ENCODE results near the gene CCNY.

CCNY gene

GRCh38 chr10:35368485-35369048 lies 32.3 kb downstream of the CCNY start:
- Histone ChIP-seq H3K36me3 (replicated peaks in 1 of 2; ENCODE audit: control insufficient read depth in 2 of 2, insufficient read depth in 2 of 2, low read length in 2 of 2) (no peaks in the 10 kb centered on the region), H3K4ac (ENCODE audit: low read length) (no peak overlapping the region), H2BK5ac (ENCODE audit: low read length) (no peak overlapping the region), H3K14ac (ENCODE audit: low read length) (no peak overlapping the region), H3K27ac (replicated peaks; ENCODE audit: low read length) (no peak overlapping the region), H4K8ac (ENCODE audit: low read depth, low read length) (no peak overlapping the region), H2AK5ac (ENCODE audit: low read depth, low read length) (no peak overlapping the region), H3K9ac (ENCODE audit: low read depth, low read length, poor library complexity) (no peak overlapping the region), H3K23ac (ENCODE audit: low read depth, low read length, poor library complexity) (no peak overlapping the region), H2BK15ac (ENCODE audit: low read length) (no peak overlapping the region), H3K4me1 (ENCODE audit: control insufficient read depth in 2 of 2, insufficient read depth in 1 of 2, low read depth in 1 of 2, low read length in 2 of 2) (peaks cover 2 to 5% of the 10 kb centered on the region in 2 donors), H2BK120ac (ENCODE audit: low read depth, low read length) (no peak overlapping the region), H3K79me1 (ENCODE audit: low read depth, low read length) (no peaks in the 10 kb centered on the region), H3K18ac (ENCODE audit: low read length) (peak overlapping the region; percentile 44), H3K4me2 (ENCODE audit: insufficient read depth, low read length, poor library complexity, severe bottlenecking) (no peak overlapping the region), H3K4me3 (ENCODE audit: low read length in 2 of 2) (no peak overlapping the region), H3K9me3 (replicated peaks in 1 of 2; ENCODE audit: control insufficient read depth in 2 of 2, insufficient read depth in 1 of 2, low read depth in 1 of 2, low read length in 2 of 2) (peaks cover 2 to 15% of the 10 kb centered on the region in 2 donors), H3K27me3 (ENCODE audit: control insufficient read depth in 3 of 3, insufficient read depth in 3 of 3, low read depth in 1 of 3, low read length in 3 of 3) (no peaks in the 10 kb centered on the region), H2AFZ (ENCODE audit: low read length) (no peak overlapping the region), H2BK12ac (ENCODE audit: low read length) (no peak overlapping the region), H4K91ac (ENCODE audit: low read depth, low read length, poor library complexity) (no peak overlapping the region)
- no peak for DNase-seq (ENCODE audit: low spot score)
- no CpG with 5 or more reads among the region's 11 CpGs for WGBS, 2 donors (ENCODE audit: extremely low coverage in 2 of 2, insufficient read length in 2 of 2, insufficient replicate concordance in 1 of 2)

- Histone ChIP-seq H3K79me1 (ENCODE audit: low read depth, low read length) (no peaks in the 10 kb centered on the region), H2AFZ (ENCODE audit: low read length) (no peak overlapping the region), H3K27me3 (ENCODE audit: control insufficient read depth in 3 of 3, insufficient read depth in 3 of 3, low read depth in 1 of 3, low read length in 3 of 3) (no peaks in the 10 kb centered on the region), H2AK5ac (ENCODE audit: low read depth, low read length) (no peak overlapping the region), H2BK12ac (ENCODE audit: low read length) (no peak overlapping the region), H2BK5ac (ENCODE audit: low read length) (no peak overlapping the region), H3K36me3 (replicated peaks in 1 of 2; ENCODE audit: control insufficient read depth in 2 of 2, insufficient read depth in 2 of 2, low read length in 2 of 2) (no peaks in the 10 kb centered on the region), H3K4me3 (ENCODE audit: low read length in 2 of 2) (no peak overlapping the region), H4K8ac (ENCODE audit: low read depth, low read length) (no peak overlapping the region), H3K9me3 (replicated peaks in 1 of 2; ENCODE audit: control insufficient read depth in 2 of 2, insufficient read depth in 1 of 2, low read depth in 1 of 2, low read length in 2 of 2) (peaks cover 2 to 15% of the 10 kb centered on the region in 2 donors), H3K9ac (ENCODE audit: low read depth, low read length, poor library complexity) (no peak overlapping the region), H3K4ac (ENCODE audit: low read length) (no peak overlapping the region), H3K14ac (ENCODE audit: low read length) (no peak overlapping the region), H3K23ac (ENCODE audit: low read depth, low read length, poor library complexity) (no peak overlapping the region), H3K4me1 (ENCODE audit: control insufficient read depth in 2 of 2, insufficient read depth in 1 of 2, low read depth in 1 of 2, low read length in 2 of 2) (peaks cover 2 to 5% of the 10 kb centered on the region in 2 donors), H3K18ac (ENCODE audit: low read length) (no peak overlapping the region), H3K27ac (replicated peaks; ENCODE audit: low read length) (no peak overlapping the region), H4K91ac (ENCODE audit: low read depth, low read length, poor library complexity) (no peak overlapping the region), H2BK120ac (ENCODE audit: low read depth, low read length) (no peak overlapping the region), H2BK15ac (ENCODE audit: low read length) (no peak overlapping the region), H3K4me2 (ENCODE audit: insufficient read depth, low read length, poor library complexity, severe bottlenecking) (no peak overlapping the region)
- no CpG with 5 or more reads among the region's 6 CpGs for WGBS, 2 donors (ENCODE audit: extremely low coverage in 2 of 2, insufficient read length in 2 of 2, insufficient replicate concordance in 1 of 2)
- no peak for DNase-seq (ENCODE audit: low spot score)
Observed at GRCh38 chr10:35369049-35369611, 32.8 kb downstream of the CCNY start.

GRCh38 chr10:35371731-35372130 lies 35.4 kb downstream of the CCNY start:
- Histone ChIP-seq H3K4me3 (ENCODE audit: low read length in 2 of 2) (no peak overlapping the region), H2AK5ac (ENCODE audit: low read depth, low read length) (no peak overlapping the region), H3K23ac (ENCODE audit: low read depth, low read length, poor library complexity) (no peak overlapping the region), H3K9me3 (replicated peaks in 1 of 2; ENCODE audit: control insufficient read depth in 2 of 2, insufficient read depth in 1 of 2, low read depth in 1 of 2, low read length in 2 of 2) (peaks cover 2 to 21% of the 10 kb centered on the region in 2 donors), H3K18ac (ENCODE audit: low read length) (no peak overlapping the region), H2AFZ (ENCODE audit: low read length) (no peak overlapping the region), H3K14ac (ENCODE audit: low read length) (no peak overlapping the region), H2BK12ac (ENCODE audit: low read length) (no peak overlapping the region), H3K9ac (ENCODE audit: low read depth, low read length, poor library complexity) (no peak overlapping the region), H2BK15ac (ENCODE audit: low read length) (no peak overlapping the region), H2BK120ac (ENCODE audit: low read depth, low read length) (no peak overlapping the region), H3K4ac (ENCODE audit: low read length) (no peak overlapping the region), H4K8ac (ENCODE audit: low read depth, low read length) (no peak overlapping the region), H3K27ac (replicated peaks; ENCODE audit: low read length) (no peak overlapping the region), H2BK5ac (ENCODE audit: low read length) (no peak overlapping the region), H3K79me1 (ENCODE audit: low read depth, low read length) (no peaks in the 10 kb centered on the region), H3K4me2 (ENCODE audit: insufficient read depth, low read length, poor library complexity, severe bottlenecking) (no peak overlapping the region), H3K27me3 (ENCODE audit: control insufficient read depth in 3 of 3, insufficient read depth in 3 of 3, low read depth in 1 of 3, low read length in 3 of 3) (no peaks in the 10 kb centered on the region), H3K4me1 (ENCODE audit: control insufficient read depth in 2 of 2, insufficient read depth in 1 of 2, low read depth in 1 of 2, low read length in 2 of 2) (peaks cover 2 to 5% of the 10 kb centered on the region in 2 donors), H3K36me3 (replicated peaks in 1 of 2; ENCODE audit: control insufficient read depth in 2 of 2, insufficient read depth in 2 of 2, low read length in 2 of 2) (no peaks in the 10 kb centered on the region), H4K91ac (ENCODE audit: low read depth, low read length, poor library complexity) (no peak overlapping the region)
- WGBS, 2 donors (ENCODE audit: extremely low coverage in 2 of 2, insufficient read length in 2 of 2, insufficient replicate concordance in 1 of 2), result no CpG with 5 or more reads among the region's 3 CpGs
- DNase-seq (ENCODE audit: low spot score), result no peak

- no peak overlapping the region for H3K14ac ChIP-seq (ENCODE audit: low read length)
- H3K79me1 ChIP-seq (ENCODE audit: low read depth, low read length), result no peaks in the 10 kb centered on the region
- H2BK12ac ChIP-seq (ENCODE audit: low read length), result no peak overlapping the region
- no CpG with 5 or more reads among the region's 5 CpGs for WGBS, 2 donors (ENCODE audit: extremely low coverage in 2 of 2, insufficient read length in 2 of 2, insufficient replicate concordance in 1 of 2)
- no peak overlapping the region for H4K91ac ChIP-seq (ENCODE audit: low read depth, low read length, poor library complexity)
- H3K4ac ChIP-seq (ENCODE audit: low read length), result no peak overlapping the region
- H3K23ac ChIP-seq (ENCODE audit: low read depth, low read length, poor library complexity), result no peak overlapping the region
- H4K8ac ChIP-seq (ENCODE audit: low read depth, low read length), result no peak overlapping the region
- H3K18ac ChIP-seq (ENCODE audit: low read length), result no peak overlapping the region
- no peaks in the 10 kb centered on the region for H3K27me3 ChIP-seq (ENCODE audit: control insufficient read depth in 3 of 3, insufficient read depth in 3 of 3, low read depth in 1 of 3, low read length in 3 of 3)
- no peak overlapping the region for H3K9ac ChIP-seq (ENCODE audit: low read depth, low read length, poor library complexity)
- no peak overlapping the region for H2BK15ac ChIP-seq (ENCODE audit: low read length)
- H2AK5ac ChIP-seq (ENCODE audit: low read depth, low read length), result no peak overlapping the region
- peaks cover 2 to 21% of the 10 kb centered on the region in 2 donors for H3K9me3 ChIP-seq (replicated peaks in 1 of 2; ENCODE audit: control insufficient read depth in 2 of 2, insufficient read depth in 1 of 2, low read depth in 1 of 2, low read length in 2 of 2)
- H2AFZ ChIP-seq (ENCODE audit: low read length), result no peak overlapping the region
- H3K27ac ChIP-seq (replicated peaks; ENCODE audit: low read length), result no peak overlapping the region
- peaks cover 2 to 5% of the 10 kb centered on the region in 2 donors for H3K4me1 ChIP-seq (ENCODE audit: control insufficient read depth in 2 of 2, insufficient read depth in 1 of 2, low read depth in 1 of 2, low read length in 2 of 2)
- no peak for DNase-seq (ENCODE audit: low spot score)
- H3K4me2 ChIP-seq (ENCODE audit: insufficient read depth, low read length, poor library complexity, severe bottlenecking), result no peak overlapping the region
- no peak overlapping the region for H3K4me3 ChIP-seq (ENCODE audit: low read length in 2 of 2)
- H3K36me3 ChIP-seq (replicated peaks in 1 of 2; ENCODE audit: control insufficient read depth in 2 of 2, insufficient read depth in 2 of 2, low read length in 2 of 2), result no peaks in the 10 kb centered on the region
- no peak overlapping the region for H2BK5ac ChIP-seq (ENCODE audit: low read length)
- no peak overlapping the region for H2BK120ac ChIP-seq (ENCODE audit: low read depth, low read length)
Observed at GRCh38 chr10:35372329-35372728, 36.0 kb downstream of the CCNY start.
